GM12801 (cell line): ENCODE measurements around the gene LAMB1.

Source experiments
- CTCF ChIP-seq: IDR thresholded peaks from one replicate; pipeline ENCODE4 v1.5.1; 2011; ENCODE audit warnings: control low read depth; ENCODE audit not compliant: insufficient read length; ENCODE audit errors: extremely low read depth

Gene LAMB1

GRCh38 chr7:107915541-107915940, 87.4 kb downstream of the LAMB1 start:
- TF ChIP-seq CTCF: no peak

- TF ChIP-seq CTCF: no peak
Observed at GRCh38 chr7:107914831-107915230, 88.1 kb downstream of the LAMB1 start.

- TF ChIP-seq CTCF: no peak
Observed at GRCh38 chr7:107913851-107914250, 89.1 kb downstream of the LAMB1 start.

- no peak for TF ChIP-seq CTCF
Observed at GRCh38 chr7:107911981-107912380, 91.0 kb downstream of the LAMB1 start.

- TF ChIP-seq CTCF: no peak
Observed at GRCh38 chr7:107909445-107909844, 93.5 kb downstream of the LAMB1 start.

GRCh38 chr7:107907790-107908189, 95.2 kb downstream of the LAMB1 start:
- no peak for TF ChIP-seq CTCF

- no peak for TF ChIP-seq CTCF
Observed at GRCh38 chr7:107902381-107902780, 100.6 kb downstream of the LAMB1 start.

GRCh38 chr7:107900496-107901015, 102.4 kb downstream of the LAMB1 start:
- TF ChIP-seq CTCF: no peak
